ENCODE results near the gene OR7G1.
"Not testable (repeated sequence)": the region's sequence is repeated elsewhere in the genome, so short reads cannot be mapped to it uniquely, and the experiment has no call there.

Gene OR7G1

GRCh38 chr19:9075064-9075949 is 40.3 kb downstream of the OR7G1 start:
- no peak for DNase-seq

GRCh38 chr19:9073806-9074205 is 41.8 kb downstream of the OR7G1 start:
- DNase-seq, result no peak

- not testable (repeated sequence) for DNase-seq
These were observed 43.8 kb downstream of the OR7G1 start for GRCh38 chr19:9071720-9072119.

GRCh38 chr19:9070066-9070465 is 45.5 kb downstream of the OR7G1 start:
- no peak for DNase-seq

- DNase-seq, result no peak
These were observed 50.0 kb downstream of the OR7G1 start for GRCh38 chr19:9065457-9066014.

Data from effector CD8-positive, alpha-beta T cell (primary cell).